Measurements from ENCODE around the gene TPCN1. TPM values are rescaled to one million over a fixed set of nuclear protein-coding genes. Genes with fewer than 3 reads are reported as not detected.

Gene TPCN1
- total and polyA plus RNA-seq, 2 of the 8 experiments (the other 6 are each of a cell fraction or from before 2014, with no cell fraction given): 14.9 to 21.4 TPM

DNA sequence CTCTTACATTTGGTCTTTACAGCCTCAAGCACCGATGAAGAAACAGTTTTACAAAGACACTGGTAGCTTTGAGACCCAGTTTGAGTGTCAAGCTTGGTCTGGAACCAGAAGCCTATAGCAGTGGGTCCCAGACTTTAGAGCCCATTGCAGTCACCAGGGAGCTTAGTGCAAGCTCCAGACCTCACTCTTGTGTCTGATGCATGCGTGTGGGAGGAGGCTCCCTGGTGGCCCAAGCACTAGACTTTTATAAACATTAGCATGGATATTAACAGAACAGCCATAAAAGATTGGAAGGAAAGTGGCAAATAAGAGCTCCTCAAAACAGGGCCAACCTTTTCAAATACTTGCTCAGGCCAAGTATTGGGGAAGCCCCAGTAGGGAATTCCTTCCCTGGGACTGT is 68.1 kb downstream of the TPCN1 start:
- H2AK5ac ChIP-seq (ENCODE audit: low read depth, low read length): no peak overlapping the region
- no peak overlapping the region for H2BK12ac ChIP-seq (ENCODE audit: low read depth, low read length)
- no peaks in the 10 kb centered on the region for H4K20me1 ChIP-seq (replicated peaks in 1 of 2; ENCODE audit: control insufficient read depth in 1 of 2, insufficient read depth in 2 of 2, low read length in 2 of 2)
- H4K8ac ChIP-seq (ENCODE audit: extremely low read depth, insufficient read depth, low read length): no peak overlapping the region
- H2BK15ac ChIP-seq (ENCODE audit: low read length): no peak overlapping the region
- H3K4ac ChIP-seq (replicated peaks; ENCODE audit: insufficient read length, low read depth, low read length): no peak overlapping the region
- 100% methylated on average over 2 of the region's 2 CpGs; no CpG with 5 or more reads in 1 of the 2 experiments for WGBS, 2 experiments (ENCODE audit: extremely low coverage in 1 of 2, insufficient coverage in 1 of 2, insufficient read length in 1 of 2, insufficient replicate concordance in 2 of 2, low coverage in 1 of 2, low lambda C conversion rate in 2 of 2, missing lambda C conversion rate in 1 of 2)
- H3K9me3 ChIP-seq (ENCODE audit: insufficient read depth in 2 of 2, low read depth in 1 of 2, low read length in 1 of 2): no peaks in the 10 kb centered on the region
- H3K4me3 ChIP-seq (ENCODE audit: extremely low read depth in 1 of 4, insufficient read depth in 2 of 4, low read depth in 3 of 4, low read length in 4 of 4): no peak overlapping the region
- ChIA-PET POLR2A (ENCODE audit: partially characterized antibody) (interaction anchor here (0.9 to 3.9 kb wide), 3 partner anchors 8 to 84 kb away, joined by 3 to 20 read pairs (median 3); partner anchors contain the start of gene TPCN1), CTCF (ENCODE audit: partially characterized antibody) (interaction anchor here (1.0 to 1.3 kb wide), 2 partner anchors 28 to 43 kb away, joined by 3 to 4 read pairs; no protein-coding TSS in a partner anchor)
- DNase-seq (ENCODE audit: low read depth in 1 of 2, low spot score in 2 of 2) (no peak), FAIRE-seq (no peak)
- H4K5ac ChIP-seq (ENCODE audit: insufficient read length, low read depth, low read length): no peak overlapping the region
- H3K36me3 ChIP-seq (ENCODE audit: control insufficient read depth in 2 of 4, insufficient read depth in 4 of 4, low read length in 3 of 4): peaks cover 0 to 3% (median 0%) of the 10 kb centered on the region in 4 experiments; a peak in 2 of 8 replicates
- no peak overlapping the region for H3K56ac ChIP-seq (replicated peaks; ENCODE audit: insufficient read length, low read depth, low read length)
- H3K79me2 ChIP-seq (ENCODE audit: control insufficient read depth in 1 of 2, insufficient read depth in 2 of 2, low read length in 2 of 2): no peaks in the 10 kb centered on the region
- H2BK120ac ChIP-seq (replicated peaks; ENCODE audit: low read depth, low read length): no peak overlapping the region
- no peaks in the 10 kb centered on the region for H3K27me3 ChIP-seq (replicated peaks in 1 of 4; ENCODE audit: control insufficient read depth in 3 of 4, extremely low read depth in 1 of 4, insufficient read depth in 3 of 4, low read length in 3 of 4)
- H2BK20ac ChIP-seq (ENCODE audit: low read length): no peak overlapping the region
- H3K23ac ChIP-seq (ENCODE audit: insufficient read length): no peak overlapping the region
- H3K27ac ChIP-seq (ENCODE audit: low read depth, low read length): no peak overlapping the region
- H3K4me1 ChIP-seq (replicated peaks in 1 of 4; ENCODE audit: control insufficient read depth in 3 of 4, insufficient read depth in 4 of 4, low read length in 3 of 4): no peaks in the 10 kb centered on the region
- H3K14ac ChIP-seq (ENCODE audit: insufficient read length): no peak overlapping the region
- no peak overlapping the region for H3K4me2 ChIP-seq (ENCODE audit: insufficient read depth in 1 of 2, low read depth in 2 of 2, low read length in 2 of 2)
- H3K79me1 ChIP-seq (ENCODE audit: low read depth, low read length): no peaks in the 10 kb centered on the region
- no peak overlapping the region for H2BK5ac ChIP-seq (ENCODE audit: low read depth, low read length)
- no peak overlapping the region for H2AFZ ChIP-seq (ENCODE audit: low read length)
- no peaks in the 10 kb centered on the region for H3K23me2 ChIP-seq (ENCODE audit: low read depth, low read length)
- H3K9ac ChIP-seq (replicated peaks in 1 of 4; ENCODE audit: extremely low read depth in 1 of 4, low read depth in 3 of 4, low read length in 3 of 4): no peak overlapping the region
- H4K91ac ChIP-seq (replicated peaks; ENCODE audit: insufficient read length, low read length): no peak overlapping the region
- no peak overlapping the region for H3K18ac ChIP-seq (ENCODE audit: extremely low read depth, low read length)

Measured in H1 (cell line).